Keratinocyte (primary cell): ENCODE results near the gene RAD51AP2. TPM values are rescaled to one million over a fixed set of nuclear protein-coding genes. Genes with fewer than 3 reads are reported as not detected.

Experiments
- DNase-seq: peaks from one replicate; pipeline ENCODE4 v3.0.0-alpha.2; 2011; ENCODE audit warnings: low read depth, missing footprints, low spot score
- FAIRE-seq: peaks from 2 replicates; lab custom pipeline; 2011; peaks lifted over from hg19 to GRCh38; lab: Jason Lieb, UNC
- H2AFZ ChIP-seq: 2 replicates; pipeline ENCODE4 v1.6.0; 2012; ENCODE audit warnings: low read length, control low read depth, inconsistent platforms; ENCODE audit not compliant: control insufficient read depth
- H3K27ac ChIP-seq: 2 replicates; pipeline ENCODE4 v1.5.1; 2011; ENCODE audit warnings: low read length; ENCODE audit not compliant: control insufficient read depth, insufficient read depth
- H3K27me3 ChIP-seq: 3 replicates; pipeline ENCODE4 v1.6.0; 2011; ENCODE audit warnings: low read length; ENCODE audit not compliant: control insufficient read depth, insufficient read depth; ENCODE audit errors: extremely low read depth
- H3K36me3 ChIP-seq, 2 experiments: 2 replicates in 1 of 2; 3 replicates in 1 of 2; pipeline ENCODE4 v1.5.1; 2011; ENCODE audit warnings: low read length in 2 of 2, mild to moderate bottlenecking in 1 of 2; ENCODE audit not compliant: control insufficient read depth in 2 of 2, insufficient read depth in 2 of 2; ENCODE audit errors: extremely low read depth in 1 of 2
- H3K4me1 ChIP-seq: 3 replicates; pipeline ENCODE4 v1.5.1; 2011; ENCODE audit warnings: low read length; ENCODE audit not compliant: control insufficient read depth, insufficient read depth; ENCODE audit errors: extremely low read depth
- H3K4me2 ChIP-seq: 3 replicates; pipeline ENCODE4 v1.6.0; 2011; ENCODE audit warnings: low read depth, low read length; ENCODE audit not compliant: control insufficient read depth, insufficient read depth; ENCODE audit errors: extremely low read depth
- H3K4me3 ChIP-seq, 3 experiments: fragments of 200-600 bp in 1 of 3; sonication (generic) in 1 of 3; 2 replicates in 2 of 3; 3 replicates in 1 of 3; pipeline ENCODE4 v1.5.1; 2011 to 2016; ENCODE audit warnings: low read length in 3 of 3, mild to moderate bottlenecking in 3 of 3, control low read depth in 2 of 3, inconsistent platforms in 1 of 3, low read depth in 1 of 3, mixed read lengths in 1 of 3, mixed run types in 1 of 3, moderate library complexity in 1 of 3; ENCODE audit not compliant: control insufficient read depth in 2 of 3, insufficient read depth in 2 of 3; ENCODE audit errors: extremely low read depth in 1 of 3
- H3K79me2 ChIP-seq: 2 replicates; pipeline ENCODE4 v1.6.0; 2012; ENCODE audit warnings: low read length; ENCODE audit not compliant: control insufficient read depth, insufficient read depth
- H3K9ac ChIP-seq: 3 replicates; pipeline ENCODE4 v1.6.0; 2011; ENCODE audit warnings: low read length; ENCODE audit not compliant: control insufficient read depth, insufficient read depth; ENCODE audit errors: extremely low read depth
- H3K9me1 ChIP-seq: 3 replicates; pipeline ENCODE4 v1.6.0; 2011; ENCODE audit warnings: low read length; ENCODE audit not compliant: control insufficient read depth, insufficient read depth; ENCODE audit errors: extremely low read depth
- H3K9me3 ChIP-seq: 2 replicates; pipeline ENCODE4 v1.5.1; 2012; ENCODE audit warnings: low read depth, low read length; ENCODE audit not compliant: control insufficient read depth
- H4K20me1 ChIP-seq: 3 replicates; pipeline ENCODE4 v1.6.0; 2011; ENCODE audit warnings: low read length; ENCODE audit not compliant: control insufficient read depth, insufficient read depth; ENCODE audit errors: extremely low read depth
- CTCF ChIP-seq, 3 experiments: IDR thresholded peaks in 1 of 3; conservative IDR thresholded peaks in 1 of 3; optimal IDR thresholded peaks in 1 of 3; 2 replicates in 2 of 3; 3 replicates in 1 of 3; pipeline versions ENCODE3 to v1.5.1; 2011; ENCODE audit warnings: low read length in 3 of 3, mild to moderate bottlenecking in 3 of 3, moderate library complexity in 2 of 3, control low read depth in 1 of 3, inconsistent platforms in 1 of 3; ENCODE audit not compliant: insufficient read depth in 2 of 3; ENCODE audit errors: extremely low read depth in 1 of 3
- EZH2 ChIP-seq: IDR thresholded peaks from one replicate; pipeline ENCODE4 v1.6.1; 2012; ENCODE audit warnings: inconsistent platforms, mild to moderate bottlenecking, low read length, moderate library complexity
- dilution Hi-C: fragments of 300-500 bp; cut with MboI; formaldehyde crosslinking; loops from one replicate; pipeline ENCODE4 v1.7.0; 2020; ENCODE audit warnings: low sequenced_read_pairs; ENCODE audit not compliant: extremely low pct_ligation_motif_present
- polyA plus RNA-seq, 5 experiments: library from polyadenylated mRNA; depleted of rRNA in 3 of 5; stranded (reverse) in 3 of 5; stranded (forward) in 1 of 5; unstranded in 1 of 5; fragments of >200 nt; gene quantifications; 1 replicate in 1 of 5; 2 replicates in 3 of 5; 3 replicates in 1 of 5; pipeline versions ENCODE4 v1.2.1 to v1.2.3, GENCODE V29; 2011 to 2012; ENCODE audit warnings: missing spikeins in 2 of 5, low read depth in 1 of 5, low replicate concordance in 1 of 5

The RAD51AP2 gene
- polyA plus RNA-seq, 1 donor (not counting 4 experiments of a cell fraction or from before 2014, with no cell fraction given), result 0.12 TPM

DNA sequence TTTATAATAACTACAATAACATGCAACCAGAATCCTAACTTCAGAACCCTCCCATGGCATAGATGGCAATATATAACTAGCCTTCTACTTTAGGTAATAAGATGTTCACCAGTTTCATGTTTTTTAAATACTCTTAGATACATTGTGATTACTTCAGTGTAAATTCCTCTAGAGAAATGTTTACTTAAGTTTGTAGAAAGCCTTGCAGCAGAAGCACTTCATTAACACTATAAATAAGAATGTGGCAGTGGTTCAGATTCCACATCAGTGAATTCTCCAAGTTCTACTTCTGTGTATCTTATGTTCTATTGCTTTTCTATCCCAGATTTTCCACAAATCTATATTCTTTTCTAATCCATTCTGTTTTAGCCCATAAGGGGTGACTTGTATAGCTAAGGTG lies 1.2 kb upstream of the RAD51AP2 start:
- TF ChIP-seq CTCF (optimal IDR thresholded peaks at IDR 0.05 in 1 of 3, IDR thresholded peaks at IDR 0.05 in 1 of 3, conservative IDR thresholded peaks at IDR 0.05 in 1 of 3; ENCODE audit: extremely low read depth in 1 of 3, insufficient read depth in 2 of 3, low read length in 3 of 3) (no peak), EZH2 (no peak)

GRCh38 chr2:17517481-17518211 lies 594 bp downstream of the RAD51AP2 start:
- H3K9ac ChIP-seq, result peak overlapping the region; percentile 63
- H3K4me2 ChIP-seq, result peak overlapping the region; percentile 54
- no peaks in the 10 kb centered on the region for H4K20me1 ChIP-seq
- dilution Hi-C loops, result no loop called here
- H3K9me3 ChIP-seq, result no peaks in the 10 kb centered on the region
- peak overlapping the region; percentile 89 for H2AFZ ChIP-seq
- peak overlapping the region; percentile 46 to 70 (median 57) for H3K4me3 ChIP-seq
- DNase-seq (no peak), FAIRE-seq (peak; percentile 36)
- H3K27ac ChIP-seq, result no peak overlapping the region
- H3K79me2 ChIP-seq, result no peaks in the 10 kb centered on the region
- no peaks in the 10 kb centered on the region for H3K9me1 ChIP-seq
- no peaks in the 10 kb centered on the region for H3K27me3 ChIP-seq
- H3K4me1 ChIP-seq, result no peaks in the 10 kb centered on the region
- TF ChIP-seq EZH2 (no peak), CTCF (optimal IDR thresholded peaks at IDR 0.05 in 1 of 3, IDR thresholded peaks at IDR 0.05 in 1 of 3, conservative IDR thresholded peaks at IDR 0.05 in 1 of 3; ENCODE audit: extremely low read depth in 1 of 3, insufficient read depth in 2 of 3, low read length in 3 of 3) (no peak)
- no peaks in the 10 kb centered on the region for H3K36me3 ChIP-seq

More for the DNA sequence above, 1.2 kb upstream of the RAD51AP2 start:
- H2AFZ ChIP-seq, result no peak overlapping the region
- H3K9me3 ChIP-seq, result no peaks in the 10 kb centered on the region
- H3K4me1 ChIP-seq, result no peaks in the 10 kb centered on the region
- H3K4me3 ChIP-seq, result no peak overlapping the region
- no peaks in the 10 kb centered on the region for H3K36me3 ChIP-seq
- no peaks in the 10 kb centered on the region for H4K20me1 ChIP-seq
- no peaks in the 10 kb centered on the region for H3K9me1 ChIP-seq
- H3K9ac ChIP-seq, result no peak overlapping the region
- no peak overlapping the region for H3K27ac ChIP-seq
- no peak overlapping the region for H3K4me2 ChIP-seq
- dilution Hi-C loops, result no loop called here
- FAIRE-seq (no peak), DNase-seq (no peak)
- H3K79me2 ChIP-seq, result no peaks in the 10 kb centered on the region
- no peaks in the 10 kb centered on the region for H3K27me3 ChIP-seq
